ENCODE data around the gene ANKS6.

GRCh38 chr9:98708933-98709911 is 87.1 kb downstream of the ANKS6 start, which contains the start of gene GABBR2:
- no peak for TF ChIP-seq SIN3A (IDR thresholded peaks at IDR 0.05; ENCODE audit: borderline replicate concordance, insufficient read depth, low read length)
- TF ChIP-seq REST (IDR thresholded peaks at IDR 0.05; ENCODE audit: insufficient read depth in 1 of 2, low read depth in 2 of 2, low read length in 2 of 2), result no peak
- no peak for TF ChIP-seq POLR2AphosphoS5 (IDR thresholded peaks at IDR 0.05; ENCODE audit: low read depth, low read length)
